PFSK-1 (cell line): ENCODE data around the gene TIGAR.

Experiments used
- FOXP2 ChIP-seq: optimal IDR thresholded peaks from 2 replicates; pipeline ENCODE3; 2011; ENCODE audit warnings: borderline replicate concordance, control low read depth, inconsistent platforms; ENCODE audit not compliant: insufficient read depth; ENCODE audit errors: extremely low read length, extremely low read depth
- POLR2AphosphoS5 ChIP-seq: IDR thresholded peaks from 2 replicates; pipeline ENCODE4 v1.6.1; 2012; ENCODE audit warnings: low read depth, mild to moderate bottlenecking, control low read depth, low read length, moderate library complexity
- SIN3A ChIP-seq: IDR thresholded peaks from 2 replicates; pipeline ENCODE4 v1.6.1; 2012; ENCODE audit warnings: mild to moderate bottlenecking, low read length, moderate library complexity, borderline replicate concordance; ENCODE audit not compliant: insufficient read depth
- TAF1 ChIP-seq: IDR thresholded peaks from 2 replicates; pipeline ENCODE4 v1.6.1; 2012; ENCODE audit warnings: low read length, control low read depth, borderline replicate concordance; ENCODE audit not compliant: insufficient read depth

DNA sequence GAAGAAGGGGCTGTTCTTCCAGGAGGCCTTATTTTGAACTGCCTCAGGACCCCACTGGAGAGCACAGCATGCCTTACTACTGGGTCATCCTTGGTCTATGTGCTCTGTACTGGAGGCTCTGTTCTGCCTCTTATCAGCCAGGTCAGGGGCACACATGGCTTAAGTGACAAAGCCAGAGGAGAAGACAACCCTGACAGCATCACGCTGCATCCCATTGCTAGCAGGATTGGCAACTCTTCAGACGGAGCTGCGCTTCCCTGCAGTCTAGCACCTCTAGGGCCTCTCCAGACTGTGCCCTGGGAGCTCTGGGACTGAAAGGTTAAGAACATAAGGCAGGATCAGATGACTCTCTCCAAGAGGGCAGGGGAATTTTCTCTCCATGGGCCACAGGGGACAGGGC lies 17.3 kb upstream of the TIGAR start:
- TF ChIP-seq FOXP2 (no peak), POLR2AphosphoS5 (no peak), TAF1 (no peak), SIN3A (no peak)
